ENCODE results near the gene NXN.

GRCh38 chr17:866568-867103 lies 112.9 kb downstream of the NXN start:
- no peak for TF ChIP-seq POLR2A (IDR thresholded peaks at IDR 0.05)
- TF ChIP-seq, protein P1, sequence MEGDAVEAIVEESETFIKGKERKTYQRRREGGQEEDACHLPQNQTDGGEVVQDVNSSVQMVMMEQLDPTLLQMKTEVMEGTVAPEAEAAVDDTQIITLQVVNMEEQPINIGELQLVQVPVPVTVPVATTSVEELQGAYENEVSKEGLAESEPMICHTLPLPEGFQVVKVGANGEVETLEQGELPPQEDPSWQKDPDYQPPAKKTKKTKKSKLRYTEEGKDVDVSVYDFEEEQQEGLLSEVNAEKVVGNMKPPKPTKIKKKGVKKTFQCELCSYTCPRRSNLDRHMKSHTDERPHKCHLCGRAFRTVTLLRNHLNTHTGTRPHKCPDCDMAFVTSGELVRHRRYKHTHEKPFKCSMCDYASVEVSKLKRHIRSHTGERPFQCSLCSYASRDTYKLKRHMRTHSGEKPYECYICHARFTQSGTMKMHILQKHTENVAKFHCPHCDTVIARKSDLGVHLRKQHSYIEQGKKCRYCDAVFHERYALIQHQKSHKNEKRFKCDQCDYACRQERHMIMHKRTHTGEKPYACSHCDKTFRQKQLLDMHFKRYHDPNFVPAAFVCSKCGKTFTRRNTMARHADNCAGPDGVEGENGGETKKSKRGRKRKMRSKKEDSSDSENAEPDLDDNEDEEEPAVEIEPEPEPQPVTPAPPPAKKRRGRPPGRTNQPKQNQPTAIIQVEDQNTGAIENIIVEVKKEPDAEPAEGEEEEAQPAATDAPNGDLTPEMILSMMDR (IDR thresholded peaks at IDR 0.05) = no peak
